ENCODE measurements around the gene DUSP28. TPM values are rescaled to one million over a fixed set of nuclear protein-coding genes. Genes with fewer than 3 reads are reported as not detected.
A peak's percentile ranks its signal among the peaks of the same experiment; 100 is the strongest.

DUSP28 gene
- total and polyA plus RNA-seq, 10 of the 15 experiments (the other 5 are each of a cell fraction or from before 2014, with no cell fraction given): 2.5 to 12.5 (median 6.4) TPM

- no peak for TF ChIP-seq CUX1 (IDR thresholded peaks at IDR 0.05; ENCODE audit: insufficient replicate concordance, low read depth, low read length)
- TF ChIP-seq SUZ12 (IDR thresholded peaks at IDR 0.05; ENCODE audit: unreplicated experiment): no peak
- TF ChIP-seq RBBP5 (conservative IDR thresholded peaks at IDR 0.05): no peak
- TF ChIP-seq MEF2A (IDR thresholded peaks at IDR 0.05; ENCODE audit: insufficient read depth, low read depth, low read length): no peak
- TF ChIP-seq FOXM1 (IDR thresholded peaks at IDR 0.05; ENCODE audit: low read depth, low read length): 0 out of 2 replicates have a peak, but pooled peaks have one; percentile 37
- no peak for TF ChIP-seq TCF3 (IDR thresholded peaks at IDR 0.05; ENCODE audit: borderline replicate concordance, insufficient read depth, low read depth, low read length)
- TF ChIP-seq YY1 (IDR thresholded peaks at IDR 0.05; ENCODE audit: low read depth, low read length): peak; percentile 80
- no peak for TF ChIP-seq KLF5 (IDR thresholded peaks at IDR 0.05; ENCODE audit: partially characterized antibody)
- TF ChIP-seq NBN (IDR thresholded peaks at IDR 0.05): peak; percentile 61; the same call in 1 of the 2 replicates
- TF ChIP-seq MEF2B (IDR thresholded peaks at IDR 0.05; ENCODE audit: partially characterized antibody, poor library complexity, severe bottlenecking): no peak
- TF ChIP-seq SMAD5 (IDR thresholded peaks at IDR 0.05; ENCODE audit: low read depth): no peak
- no peak for TF ChIP-seq PKNOX1 (IDR thresholded peaks at IDR 0.05)
- TF ChIP-seq LARP7 (IDR thresholded peaks at IDR 0.05): no peak
- TF ChIP-seq SIN3A (IDR thresholded peaks at IDR 0.05; ENCODE audit: low read depth, low read length): no peak
- no peak for TF ChIP-seq ZNF217 (IDR thresholded peaks at IDR 0.05)
- TF ChIP-seq SMC3 (IDR thresholded peaks at IDR 0.05; ENCODE audit: borderline replicate concordance, low read length): peak; percentile 98
- no peak for TF ChIP-seq GATAD2B (conservative IDR thresholded peaks at IDR 0.05; ENCODE audit: low read depth)
- TF ChIP-seq EED (IDR thresholded peaks at IDR 0.05; ENCODE audit: low read depth): peak; percentile 38; the same call in 1 of the 2 replicates
- TF ChIP-seq CEBPZ (IDR thresholded peaks at IDR 0.05; ENCODE audit: low read depth, low read length): no peak
- peak; percentile 88 for TF ChIP-seq JUNB (IDR thresholded peaks at IDR 0.05)
- TF ChIP-seq NFYA (IDR thresholded peaks at IDR 0.05; ENCODE audit: borderline replicate concordance, low read depth, low read length): no peak
These were observed 46.4 kb upstream of the DUSP28 start (continued) for GRCh38 chr2:240513549-240514287.
